ENCODE measurements around the gene TPST1.
"Not testable (repeated sequence)": the region's sequence is repeated elsewhere in the genome, so short reads cannot be mapped to it uniquely, and the experiment has no call there.

TPST1 gene

GRCh38 chr7:66164356-66164755 lies 40.8 kb upstream of the TPST1 start:
- Histone ChIP-seq H3K36me3 (ENCODE audit: control insufficient read depth, insufficient read depth, low read length) (no peaks in the 10 kb centered on the region), H2BK15ac (replicated peaks; ENCODE audit: low read depth) (no peak overlapping the region), H3K4ac (ENCODE audit: low read depth, low read length) (no peak overlapping the region), H3K4me2 (ENCODE audit: low read length) (no peak overlapping the region), H3K9ac (ENCODE audit: low read length) (no peak overlapping the region), H3K4me1 (ENCODE audit: control insufficient read depth, low read depth, low read length) (no peaks in the 10 kb centered on the region), H3K79me2 (ENCODE audit: control insufficient read depth, insufficient read depth, low read length) (no peaks in the 10 kb centered on the region), H4K8ac (ENCODE audit: low read depth, low read length) (no peak overlapping the region), H2BK5ac (ENCODE audit: low read length) (no peak overlapping the region), H3K56ac (ENCODE audit: low read length) (no peak overlapping the region), H3K79me1 (ENCODE audit: low read length) (no peaks in the 10 kb centered on the region), H3K18ac (ENCODE audit: low read length) (no peak overlapping the region), H2AK5ac (ENCODE audit: low read length) (no peak overlapping the region), H2BK120ac (ENCODE audit: low read depth, low read length) (no peak overlapping the region), H3K27ac (ENCODE audit: low read depth, low read length) (no peak overlapping the region), H4K5ac (ENCODE audit: low read length) (no peak overlapping the region), H3K23ac (ENCODE audit: low read length) (no peak overlapping the region), H3K4me3 (ENCODE audit: low read length) (no peak overlapping the region), H3K27me3 (ENCODE audit: insufficient read depth, low read length, poor library complexity) (no peaks in the 10 kb centered on the region)
- WGBS (ENCODE audit: extremely low coverage, insufficient coverage, low lambda C conversion rate), result no CpG with 5 or more reads among the region's 7 CpGs
- DNase-seq, result no peak

DNA sequence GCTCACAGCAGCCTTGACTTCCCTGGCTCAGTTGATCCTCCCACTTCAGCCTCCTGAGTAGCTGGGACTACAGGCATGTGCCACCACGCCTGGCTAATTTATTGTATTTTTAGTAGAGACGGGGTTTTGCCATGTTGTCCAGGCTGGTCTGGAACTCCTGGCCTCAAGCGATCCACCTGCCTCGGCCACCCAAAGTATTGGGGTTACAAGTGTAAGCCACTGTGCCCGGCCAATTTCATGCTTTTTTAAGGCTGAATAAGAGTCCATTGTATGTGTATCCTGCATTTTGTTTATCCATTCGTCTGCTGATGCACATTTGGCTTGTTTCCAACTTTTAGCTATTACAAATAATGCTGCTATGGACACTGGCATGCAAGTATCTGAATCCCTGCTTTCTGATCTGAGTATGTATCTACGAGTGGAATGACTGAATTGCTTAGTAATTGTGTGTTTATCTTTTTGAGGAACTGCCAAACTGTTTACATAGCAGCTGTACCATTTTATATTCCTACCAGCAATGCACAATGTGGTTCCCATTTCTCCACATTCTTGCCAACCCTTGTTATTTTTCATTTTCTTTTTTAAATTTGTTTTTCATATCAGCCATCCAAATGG lies 37.3 kb upstream of the TPST1 start:
- H3K79me1 ChIP-seq (ENCODE audit: low read length), result no peaks in the 10 kb centered on the region
- no peak for DNase-seq
- no peak overlapping the region for H4K8ac ChIP-seq (ENCODE audit: low read depth, low read length)
- H3K23ac ChIP-seq (ENCODE audit: low read length), result no peak overlapping the region
- no peak overlapping the region for H2BK5ac ChIP-seq (ENCODE audit: low read length)
- no peak overlapping the region for H4K5ac ChIP-seq (ENCODE audit: low read length)
- H3K27ac ChIP-seq (ENCODE audit: low read depth, low read length), result no peak overlapping the region
- H3K4me1 ChIP-seq (ENCODE audit: control insufficient read depth, low read depth, low read length), result no peaks in the 10 kb centered on the region
- no CpG with 5 or more reads among the region's 7 CpGs for WGBS (ENCODE audit: extremely low coverage, insufficient coverage, low lambda C conversion rate)
- no peak overlapping the region for H3K4me2 ChIP-seq (ENCODE audit: low read length)
- no peak overlapping the region for H3K4me3 ChIP-seq (ENCODE audit: low read length)
- H3K56ac ChIP-seq (ENCODE audit: low read length), result no peak overlapping the region
- H2BK15ac ChIP-seq (replicated peaks; ENCODE audit: low read depth), result no peak overlapping the region
- no peaks in the 10 kb centered on the region for H3K79me2 ChIP-seq (ENCODE audit: control insufficient read depth, insufficient read depth, low read length)
- no peak overlapping the region for H2AK5ac ChIP-seq (ENCODE audit: low read length)
- no peak overlapping the region for H3K18ac ChIP-seq (ENCODE audit: low read length)
- H3K36me3 ChIP-seq (ENCODE audit: control insufficient read depth, insufficient read depth, low read length), result no peaks in the 10 kb centered on the region
- H3K4ac ChIP-seq (ENCODE audit: low read depth, low read length), result no peak overlapping the region
- H2BK120ac ChIP-seq (ENCODE audit: low read depth, low read length), result no peak overlapping the region
- H3K9ac ChIP-seq (ENCODE audit: low read length), result no peak overlapping the region
- no peaks in the 10 kb centered on the region for H3K27me3 ChIP-seq (ENCODE audit: insufficient read depth, low read length, poor library complexity)

DNA sequence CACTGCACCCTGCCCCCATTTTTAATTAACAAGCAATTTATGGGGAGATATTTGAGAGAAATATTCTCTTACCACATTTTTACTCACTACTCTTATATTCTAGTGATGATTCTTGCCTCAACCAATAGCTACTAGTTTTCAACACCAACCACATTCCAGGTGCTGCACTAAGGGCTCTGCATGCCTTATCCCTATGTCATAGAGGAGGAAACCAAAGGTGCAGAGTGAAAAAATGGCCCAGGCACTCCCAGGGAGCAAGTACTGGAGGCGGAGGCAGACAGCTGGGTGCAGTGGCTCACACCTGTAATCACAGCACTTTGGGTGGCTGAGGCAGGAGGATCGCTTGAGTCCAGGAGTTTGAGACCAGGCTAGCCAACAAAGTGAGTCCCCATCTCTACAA lies 35.5 kb upstream of the TPST1 start:
- Histone ChIP-seq H3K4me3 (ENCODE audit: low read length) (no peak overlapping the region), H4K5ac (ENCODE audit: low read length) (no peak overlapping the region), H3K4ac (ENCODE audit: low read depth, low read length) (no peak overlapping the region), H3K27me3 (ENCODE audit: insufficient read depth, low read length, poor library complexity) (no peaks in the 10 kb centered on the region), H3K4me2 (ENCODE audit: low read length) (no peak overlapping the region), H3K9ac (ENCODE audit: low read length) (no peak overlapping the region), H4K8ac (ENCODE audit: low read depth, low read length) (no peak overlapping the region), H3K36me3 (ENCODE audit: control insufficient read depth, insufficient read depth, low read length) (no peaks in the 10 kb centered on the region), H3K27ac (ENCODE audit: low read depth, low read length) (no peak overlapping the region), H2BK5ac (ENCODE audit: low read length) (no peak overlapping the region), H3K18ac (ENCODE audit: low read length) (no peak overlapping the region), H3K79me2 (ENCODE audit: control insufficient read depth, insufficient read depth, low read length) (no peaks in the 10 kb centered on the region), H3K79me1 (ENCODE audit: low read length) (no peaks in the 10 kb centered on the region), H2AK5ac (ENCODE audit: low read length) (no peak overlapping the region), H2BK15ac (replicated peaks; ENCODE audit: low read depth) (no peak overlapping the region), H3K4me1 (ENCODE audit: control insufficient read depth, low read depth, low read length) (no peaks in the 10 kb centered on the region), H3K56ac (ENCODE audit: low read length) (no peak overlapping the region), H2BK120ac (ENCODE audit: low read depth, low read length) (no peak overlapping the region), H3K23ac (ENCODE audit: low read length) (no peak overlapping the region)
- no CpG with 5 or more reads among the region's 2 CpGs for WGBS (ENCODE audit: extremely low coverage, insufficient coverage, low lambda C conversion rate)
- no peak for DNase-seq

GRCh38 chr7:66170309-66171231 lies 34.6 kb upstream of the TPST1 start:
- no peak for DNase-seq
- no peak overlapping the region for H2BK120ac ChIP-seq (ENCODE audit: low read depth, low read length)
- no peak overlapping the region for H3K4ac ChIP-seq (ENCODE audit: low read depth, low read length)
- no peak overlapping the region for H4K5ac ChIP-seq (ENCODE audit: low read length)
- H2BK15ac ChIP-seq (replicated peaks; ENCODE audit: low read depth), result no peak overlapping the region
- H3K4me2 ChIP-seq (ENCODE audit: low read length), result no peak overlapping the region
- H3K27ac ChIP-seq (ENCODE audit: low read depth, low read length), result no peak overlapping the region
- H3K79me2 ChIP-seq (ENCODE audit: control insufficient read depth, insufficient read depth, low read length), result no peaks in the 10 kb centered on the region
- no peak overlapping the region for H2AK5ac ChIP-seq (ENCODE audit: low read length)
- H3K4me3 ChIP-seq (ENCODE audit: low read length), result no peak overlapping the region
- H3K18ac ChIP-seq (ENCODE audit: low read length), result no peak overlapping the region
- no peak overlapping the region for H2BK5ac ChIP-seq (ENCODE audit: low read length)
- H4K8ac ChIP-seq (ENCODE audit: low read depth, low read length), result no peak overlapping the region
- H3K9ac ChIP-seq (ENCODE audit: low read length), result no peak overlapping the region
- WGBS (ENCODE audit: extremely low coverage, insufficient coverage, low lambda C conversion rate), result no CpG with 5 or more reads among the region's 16 CpGs
- H3K4me1 ChIP-seq (ENCODE audit: control insufficient read depth, low read depth, low read length), result no peaks in the 10 kb centered on the region
- no peak overlapping the region for H3K23ac ChIP-seq (ENCODE audit: low read length)
- H3K56ac ChIP-seq (ENCODE audit: low read length), result no peak overlapping the region
- no peaks in the 10 kb centered on the region for H3K79me1 ChIP-seq (ENCODE audit: low read length)
- no peaks in the 10 kb centered on the region for H3K27me3 ChIP-seq (ENCODE audit: insufficient read depth, low read length, poor library complexity)
- H3K36me3 ChIP-seq (ENCODE audit: control insufficient read depth, insufficient read depth, low read length), result no peaks in the 10 kb centered on the region

DNA sequence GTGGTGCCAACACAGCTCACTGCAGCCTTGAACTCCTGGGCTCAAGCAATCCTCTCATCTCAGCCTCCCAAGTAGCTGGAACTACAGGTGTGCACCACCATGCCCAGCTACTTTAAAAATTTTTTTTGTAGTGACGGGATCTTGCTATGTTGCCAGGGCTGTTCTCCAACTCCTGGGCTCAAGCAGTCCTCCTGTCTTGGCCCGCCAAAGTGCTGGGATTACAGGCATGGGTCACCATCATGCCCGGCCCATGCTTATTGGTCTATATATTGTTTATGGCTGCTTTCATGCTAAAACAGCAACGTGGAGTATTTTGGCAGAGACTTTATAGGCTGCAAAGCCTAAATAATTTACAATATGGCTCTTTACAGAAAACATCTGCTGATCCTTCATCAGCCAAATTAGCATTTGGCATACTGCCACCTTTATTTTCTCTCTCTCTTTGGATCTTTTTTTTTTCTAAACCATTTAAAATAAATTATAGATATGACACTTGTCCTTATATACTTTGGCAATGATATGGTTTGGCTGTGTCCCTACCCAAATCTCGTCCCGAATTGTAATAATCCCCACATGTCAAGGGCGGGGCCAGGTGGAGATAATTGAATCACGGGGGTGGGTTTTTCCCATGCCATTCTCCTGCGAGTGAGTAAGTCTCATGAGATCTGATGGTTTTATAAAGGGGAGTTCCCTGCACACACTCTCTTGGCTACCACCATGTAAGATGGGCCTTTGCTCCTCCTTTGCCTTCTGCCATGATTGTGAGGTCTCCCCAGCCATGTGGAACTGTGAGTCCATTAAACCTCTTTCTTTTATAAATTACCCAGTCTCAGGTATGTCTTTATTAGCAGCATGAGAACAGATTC lies 32.4 kb upstream of the TPST1 start:
- H3K27me3 ChIP-seq (ENCODE audit: insufficient read depth, low read length, poor library complexity); H3K79me1 ChIP-seq (ENCODE audit: low read length); H2BK5ac ChIP-seq (ENCODE audit: low read length); H2AK5ac ChIP-seq (ENCODE audit: low read length); H3K23ac ChIP-seq (ENCODE audit: low read length); H3K18ac ChIP-seq (ENCODE audit: low read length); H3K27ac ChIP-seq (ENCODE audit: low read depth, low read length); H2BK15ac ChIP-seq (replicated peaks; ENCODE audit: low read depth); H3K4me3 ChIP-seq (ENCODE audit: low read length); H3K56ac ChIP-seq (ENCODE audit: low read length); H3K79me2 ChIP-seq (ENCODE audit: control insufficient read depth, insufficient read depth, low read length); H3K4me1 ChIP-seq (ENCODE audit: control insufficient read depth, low read depth, low read length); H3K9ac ChIP-seq (ENCODE audit: low read length); H4K5ac ChIP-seq (ENCODE audit: low read length); H2BK120ac ChIP-seq (ENCODE audit: low read depth, low read length); H3K4me2 ChIP-seq (ENCODE audit: low read length); DNase-seq; H3K36me3 ChIP-seq (ENCODE audit: control insufficient read depth, insufficient read depth, low read length); H4K8ac ChIP-seq (ENCODE audit: low read depth, low read length); H3K4ac ChIP-seq (ENCODE audit: low read depth, low read length): not testable (repeated sequence)
- no CpG with 5 or more reads among the region's 9 CpGs for WGBS (ENCODE audit: extremely low coverage, insufficient coverage, low lambda C conversion rate)
